VCaP (cell line): Measurements from ENCODE around the gene ARFGAP1.

Experiments used
- H3K27ac ChIP-seq: fragments of 450-650 bp; 2 replicates; pipeline ENCODE4 v1.5.1; 2017
- TF ChIP-seq, protein P1 (sequence below): fragments of 450-650 bp; conservative IDR thresholded peaks from 2 replicates; pipeline ENCODE4 v1.5.1; 2017; ENCODE audit warnings: mild to moderate bottlenecking, moderate library complexity

Gene ARFGAP1

DNA sequence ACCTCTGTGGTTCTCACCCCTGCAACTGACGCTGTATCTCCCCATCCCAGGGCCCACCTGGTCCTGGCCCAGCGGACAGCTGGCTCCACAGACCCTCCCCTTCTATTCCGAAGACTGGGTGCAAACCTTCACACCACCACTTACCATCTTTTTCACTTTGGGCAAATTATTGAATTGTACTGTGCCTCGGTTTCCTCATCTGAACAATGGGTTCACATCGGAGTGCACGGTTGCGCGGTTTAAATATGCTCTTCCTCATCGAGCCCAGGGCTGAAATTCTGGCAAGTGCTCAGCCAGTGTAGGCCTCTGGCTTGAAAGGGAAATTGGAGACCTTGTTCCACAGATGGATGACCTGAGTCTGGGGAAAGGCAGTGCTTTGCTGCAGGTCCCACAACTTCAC is 2.9 kb upstream of the ARFGAP1 start:
- no peak overlapping the region for H3K27ac ChIP-seq
- TF ChIP-seq, protein P1, sequence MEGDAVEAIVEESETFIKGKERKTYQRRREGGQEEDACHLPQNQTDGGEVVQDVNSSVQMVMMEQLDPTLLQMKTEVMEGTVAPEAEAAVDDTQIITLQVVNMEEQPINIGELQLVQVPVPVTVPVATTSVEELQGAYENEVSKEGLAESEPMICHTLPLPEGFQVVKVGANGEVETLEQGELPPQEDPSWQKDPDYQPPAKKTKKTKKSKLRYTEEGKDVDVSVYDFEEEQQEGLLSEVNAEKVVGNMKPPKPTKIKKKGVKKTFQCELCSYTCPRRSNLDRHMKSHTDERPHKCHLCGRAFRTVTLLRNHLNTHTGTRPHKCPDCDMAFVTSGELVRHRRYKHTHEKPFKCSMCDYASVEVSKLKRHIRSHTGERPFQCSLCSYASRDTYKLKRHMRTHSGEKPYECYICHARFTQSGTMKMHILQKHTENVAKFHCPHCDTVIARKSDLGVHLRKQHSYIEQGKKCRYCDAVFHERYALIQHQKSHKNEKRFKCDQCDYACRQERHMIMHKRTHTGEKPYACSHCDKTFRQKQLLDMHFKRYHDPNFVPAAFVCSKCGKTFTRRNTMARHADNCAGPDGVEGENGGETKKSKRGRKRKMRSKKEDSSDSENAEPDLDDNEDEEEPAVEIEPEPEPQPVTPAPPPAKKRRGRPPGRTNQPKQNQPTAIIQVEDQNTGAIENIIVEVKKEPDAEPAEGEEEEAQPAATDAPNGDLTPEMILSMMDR, result no peak

DNA sequence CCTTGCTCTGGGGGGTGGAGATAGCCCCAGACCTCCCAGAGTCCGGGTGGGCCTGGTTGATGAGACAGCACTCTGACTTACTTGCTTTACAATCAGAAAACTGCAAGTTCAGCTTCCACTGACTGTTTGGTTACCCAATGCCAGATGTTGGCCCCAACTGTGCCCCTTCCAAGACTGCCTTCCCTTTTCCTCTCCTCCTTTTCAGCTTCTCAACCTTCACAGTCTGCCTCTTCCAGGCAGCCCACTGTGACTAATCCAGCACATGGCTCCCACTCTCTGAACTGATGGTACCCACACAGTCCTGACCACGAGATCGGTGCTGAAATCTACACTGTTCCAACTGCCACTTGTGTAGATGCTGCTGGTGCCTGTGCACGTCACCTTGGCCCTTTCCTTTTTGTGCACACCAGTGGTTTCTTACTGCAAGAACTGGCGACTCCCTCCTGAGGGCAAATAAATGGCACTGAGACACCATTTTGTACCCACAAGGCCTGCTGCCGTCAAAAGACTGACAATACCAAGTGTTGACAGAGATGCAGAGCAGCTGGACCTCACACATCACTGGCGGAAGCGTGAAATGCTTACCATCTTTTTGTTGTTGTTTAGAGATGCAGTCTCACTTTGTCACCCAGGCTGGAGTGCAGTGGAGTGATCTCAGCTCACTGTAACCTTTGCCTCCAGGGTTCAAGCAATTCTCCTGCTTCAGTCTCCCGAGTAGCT is 1.8 kb upstream of the ARFGAP1 start:
- TF ChIP-seq, protein P1, result no peak
- no peak overlapping the region for H3K27ac ChIP-seq

DNA sequence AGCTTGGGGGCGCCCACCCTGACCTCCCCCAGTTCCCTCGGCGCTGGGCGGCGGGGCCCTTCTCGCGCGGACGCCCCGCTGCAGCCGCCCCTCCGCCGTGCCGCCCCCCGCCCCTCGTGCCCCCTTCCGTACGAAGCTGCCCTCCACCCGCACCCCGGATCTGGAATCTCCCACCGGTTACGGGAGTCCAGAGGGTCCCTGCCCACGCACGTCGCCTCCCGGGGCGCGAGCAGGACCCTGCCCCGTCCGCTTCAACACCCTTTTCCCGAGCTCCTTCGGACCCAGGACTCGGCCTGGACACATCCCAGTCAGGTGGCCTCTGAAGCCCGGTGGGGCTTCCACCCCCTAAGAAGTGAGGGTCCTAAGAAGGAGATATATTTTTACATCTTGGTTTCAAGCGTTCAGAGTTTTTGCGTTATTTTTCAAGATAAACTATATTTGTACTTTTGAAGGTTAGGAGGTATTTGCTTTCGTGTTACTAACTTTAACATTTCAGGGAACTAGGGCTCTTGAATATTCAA is 506 bp downstream of the ARFGAP1 start:
- H3K27ac ChIP-seq, result peak overlapping the region; percentile 83
- TF ChIP-seq, protein P1, result no peak

DNA sequence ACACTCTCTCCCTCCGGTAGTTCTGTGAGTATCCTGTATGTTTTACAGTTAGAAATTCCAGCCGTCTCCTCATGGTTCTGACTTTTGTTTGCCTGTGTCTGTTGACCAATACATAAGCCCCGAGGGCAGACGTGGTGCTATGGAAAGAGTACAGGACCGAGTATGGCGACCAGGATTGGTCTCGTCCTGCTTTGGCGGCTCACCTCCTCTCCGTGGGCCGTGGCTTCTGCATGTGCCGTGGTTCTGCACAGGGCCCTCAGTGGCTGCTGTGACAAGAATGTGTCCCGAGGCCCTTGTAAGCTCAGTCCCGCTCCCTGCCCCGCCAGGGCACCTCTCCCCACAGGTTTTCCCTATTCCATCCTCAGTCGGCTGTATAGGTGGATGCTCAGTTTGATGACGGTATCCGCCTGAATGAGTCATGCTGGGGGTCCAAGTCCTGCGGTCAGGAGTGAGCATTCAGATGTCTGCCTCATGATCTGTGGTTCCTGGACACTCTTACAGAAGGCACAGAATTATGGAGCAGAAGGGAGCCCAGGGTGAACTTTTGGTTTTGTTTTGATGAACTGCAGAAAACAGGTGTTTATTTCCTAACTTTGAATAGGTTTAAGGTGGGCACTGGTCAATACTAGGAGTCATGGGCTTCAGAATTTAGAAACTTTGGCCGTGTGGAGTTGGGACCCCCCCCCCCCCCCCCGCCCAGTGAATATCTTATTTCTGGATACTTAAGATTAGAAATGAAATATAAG is 1.2 kb downstream of the ARFGAP1 start:
- TF ChIP-seq, protein P1, result no peak
- peak overlapping the region; percentile 83 for H3K27ac ChIP-seq

DNA sequence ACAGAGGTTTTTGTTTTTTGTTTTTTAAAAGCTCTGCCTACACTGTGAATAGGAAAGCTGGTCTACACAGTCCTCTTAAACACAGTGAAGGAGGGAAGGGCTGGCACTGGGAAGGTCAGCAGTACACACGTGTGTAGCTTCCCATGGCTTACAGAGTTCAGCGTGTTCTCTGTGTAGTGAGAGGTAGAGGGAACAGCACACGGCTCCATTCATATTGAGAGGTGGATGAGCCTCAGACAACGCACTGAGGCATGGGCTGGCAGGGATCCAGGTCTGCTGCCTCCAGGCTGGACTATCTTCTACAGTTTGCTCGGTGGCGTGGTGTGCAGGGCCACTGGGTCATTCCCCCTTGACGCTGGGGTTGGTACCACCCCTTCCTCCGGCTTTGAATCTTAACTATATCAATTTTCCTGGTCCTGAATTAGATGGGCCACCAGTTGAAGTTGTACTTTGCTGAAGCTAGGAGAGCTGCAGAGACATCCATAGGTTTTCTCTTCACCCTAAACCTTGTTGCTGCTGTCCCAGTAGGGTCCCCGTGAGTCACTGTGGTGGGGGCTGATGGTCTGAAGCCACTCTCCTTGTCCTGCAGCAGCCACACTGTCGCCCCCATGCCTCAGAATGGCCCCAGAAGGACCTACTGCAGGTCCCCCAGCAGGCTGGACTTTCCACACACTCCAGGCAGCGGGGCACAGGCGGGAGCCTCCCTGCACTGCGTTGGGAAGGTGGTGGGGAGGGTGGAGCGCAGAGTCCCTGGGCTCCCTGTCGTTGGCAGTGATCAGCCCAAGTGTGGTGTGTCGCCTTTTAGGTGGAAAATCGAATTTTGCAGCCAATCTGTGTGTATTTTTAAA is 2.0 kb downstream of the ARFGAP1 start:
- TF ChIP-seq, protein P1, result no peak
- H3K27ac ChIP-seq, result no peak overlapping the region

DNA sequence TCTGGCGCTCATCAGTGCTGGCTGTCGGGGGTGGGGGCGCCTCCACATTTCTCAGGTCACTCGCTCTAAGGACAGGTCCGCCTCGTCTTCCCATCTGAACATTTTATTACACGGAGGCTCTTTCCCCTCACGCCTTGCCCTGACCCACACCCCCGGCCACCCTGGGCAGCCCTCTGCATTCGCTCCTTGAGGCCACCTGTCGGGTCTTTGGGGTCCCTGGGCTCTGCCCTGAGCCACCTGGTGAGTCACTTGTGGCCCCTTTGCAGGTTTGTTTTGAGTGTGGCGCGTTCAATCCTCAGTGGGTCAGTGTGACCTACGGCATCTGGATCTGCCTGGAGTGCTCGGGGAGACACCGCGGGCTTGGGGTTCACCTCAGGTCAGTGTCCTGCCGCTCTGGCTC is 3.2 kb downstream of the ARFGAP1 start:
- no peak overlapping the region for H3K27ac ChIP-seq
- TF ChIP-seq, protein P1, result no peak

DNA sequence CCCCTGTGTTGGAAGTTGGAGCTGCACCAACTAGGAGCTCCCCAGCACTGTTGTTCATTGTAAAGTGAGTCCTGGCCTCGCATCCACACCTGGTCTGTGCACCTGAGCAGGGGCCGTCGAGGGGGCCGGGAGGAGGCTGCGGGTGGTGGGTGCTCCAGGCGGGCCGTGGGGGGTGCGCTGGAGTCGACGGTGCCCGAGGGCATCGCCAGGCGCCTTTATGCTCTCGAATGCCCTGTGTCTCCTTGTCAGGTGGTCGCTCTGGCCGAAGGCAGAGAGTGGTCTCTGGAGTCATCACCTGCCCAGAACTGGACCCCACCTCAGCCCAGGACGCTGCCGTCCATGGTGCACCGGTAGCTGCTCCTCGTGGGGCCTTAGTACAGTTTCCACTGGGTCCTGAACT is 4.3 kb downstream of the ARFGAP1 start:
- TF ChIP-seq, protein P1, result no peak
- no peak overlapping the region for H3K27ac ChIP-seq
